ENCODE results near the gene OR10X1.

OR10X1 gene

GRCh38 chr1:158579733-158580132 is at the start of gene OR10X1:
TSS of gene OR10X1 (minus strand) at chr1:158579899. CDS start at chr1:158579899, 0 bp downstream.
- DNase-seq (ENCODE audit: low read depth) = no peak

- no peak for DNase-seq (ENCODE audit: low read depth)
These were observed 34.1 kb upstream of the OR10X1 start for GRCh38 chr1:158613764-158614163.

GRCh38 chr1:158611916-158612315 is 32.2 kb upstream of the OR10X1 start:
- DNase-seq (ENCODE audit: low read depth) = no peak

- no peak for DNase-seq (ENCODE audit: low read depth)
These were observed 27.6 kb upstream of the OR10X1 start for GRCh38 chr1:158607296-158607695.

GRCh38 chr1:158604968-158605367 is 25.3 kb upstream of the OR10X1 start, which contains the start of gene OR10Z1:
TSS of gene OR10Z1 (plus strand) at chr1:158605268. CDS start at chr1:158606439, 1,171 bp downstream.
- DNase-seq (ENCODE audit: low read depth) = no peak

- no peak for DNase-seq (ENCODE audit: low read depth)
These were observed 21.0 kb upstream of the OR10X1 start for GRCh38 chr1:158600735-158601134.

GRCh38 chr1:158586942-158587341 is 7.2 kb upstream of the OR10X1 start:
- DNase-seq (ENCODE audit: low read depth) = no peak

GRCh38 chr1:158583962-158584361 is 4.3 kb upstream of the OR10X1 start:
- no peak for DNase-seq (ENCODE audit: low read depth)

- no peak for DNase-seq (ENCODE audit: low read depth)
These were observed 2.1 kb downstream of the OR10X1 start for GRCh38 chr1:158577561-158577960.

- no peak for DNase-seq (ENCODE audit: low read depth)
These were observed 7.5 kb downstream of the OR10X1 start for GRCh38 chr1:158572226-158572625.

- DNase-seq (ENCODE audit: low read depth) = no peak
These were observed 9.2 kb downstream of the OR10X1 start, which contains the start of gene OR6P1 for GRCh38 chr1:158570480-158570879. TSS of gene OR6P1 (minus strand) at chr1:158570580. CDS start at chr1:158563604, 6,976 bp downstream.

GRCh38 chr1:158564608-158565007 is 15.1 kb downstream of the OR10X1 start:
- no peak for DNase-seq (ENCODE audit: low read depth)

GRCh38 chr1:158563853-158564252 is 15.8 kb downstream of the OR10X1 start:
- no peak for DNase-seq (ENCODE audit: low read depth)

- no peak for DNase-seq (ENCODE audit: low read depth)
These were observed 20.0 kb downstream of the OR10X1 start for GRCh38 chr1:158559696-158560095.

- DNase-seq (ENCODE audit: low read depth) = no peak
These were observed 25.3 kb downstream of the OR10X1 start, which contains the start of gene OR6Y1 for GRCh38 chr1:158554352-158554751. TSS of gene OR6Y1 (minus strand) at chr1:158554405. CDS start at chr1:158548105, 6,300 bp downstream.

GRCh38 chr1:158552296-158552695 is 27.4 kb downstream of the OR10X1 start:
- no peak for DNase-seq (ENCODE audit: low read depth)

- DNase-seq (ENCODE audit: low read depth) = no peak
These were observed 32.2 kb downstream of the OR10X1 start for GRCh38 chr1:158547533-158547932.

- no peak for DNase-seq (ENCODE audit: low read depth)
These were observed 42.1 kb downstream of the OR10X1 start for GRCh38 chr1:158537609-158538008.

- no peak for DNase-seq (ENCODE audit: low read depth)
These were observed 45.2 kb downstream of the OR10X1 start for GRCh38 chr1:158534496-158534895.

All from HS-27A (cell line).